22Rv1 (cell line): Measurements from ENCODE around the gene PTPRM.

Experiments used
- CTCF ChIP-seq: fragments of 450-650 bp; IDR thresholded peaks from 2 replicates; pipeline ENCODE4 v1.5.1; 2017; ENCODE audit warnings: mild to moderate bottlenecking
- ZFX ChIP-seq: fragments of 450-650 bp; IDR thresholded peaks from 2 replicates; pipeline ENCODE4 v1.6.1; 2017; ENCODE audit warnings: antibody characterized with exemption, borderline replicate concordance

- TF ChIP-seq CTCF (no peak), ZFX (no peak)
These were observed 572.8 kb downstream of the PTPRM start for GRCh38 chr18:8139891-8140406.
